SH-SY5Y (cell line): Measurements from ENCODE around the gene CLTA.

Source experiments
- GATA2 ChIP-seq: IDR thresholded peaks from 2 replicates; pipeline ENCODE4 v1.6.1; 2011; ENCODE audit warnings: mild to moderate bottlenecking, low read depth, low read length
- GATA3 ChIP-seq: IDR thresholded peaks from 2 replicates; pipeline ENCODE4 v1.6.1; 2011; ENCODE audit warnings: low read depth, mild to moderate bottlenecking, low read length, moderate library complexity

GRCh38 chr9:36174271-36174670, 16.4 kb upstream of the CLTA start:
- no peak for TF ChIP-seq GATA3
- no peak for TF ChIP-seq GATA2
